MM.1S (cell line): ENCODE results near the gene SMAD3.

Experiments used
- EZH2 ChIP-seq: fragments of 300-600 bp; sonication (generic); optimal IDR thresholded peaks from 2 replicates; pipeline ENCODE3; 2017; ENCODE audit warnings: low read depth, mild to moderate bottlenecking, antibody characterized with exemption, low read length, mixed read lengths
- TF ChIP-seq, protein P1 (sequence below): fragments of 300-600 bp; sonication (generic); IDR thresholded peaks from 2 replicates; pipeline ENCODE4 v1.5.1; 2016; ENCODE audit warnings: antibody characterized with exemption, low read length, mixed read lengths

DNA sequence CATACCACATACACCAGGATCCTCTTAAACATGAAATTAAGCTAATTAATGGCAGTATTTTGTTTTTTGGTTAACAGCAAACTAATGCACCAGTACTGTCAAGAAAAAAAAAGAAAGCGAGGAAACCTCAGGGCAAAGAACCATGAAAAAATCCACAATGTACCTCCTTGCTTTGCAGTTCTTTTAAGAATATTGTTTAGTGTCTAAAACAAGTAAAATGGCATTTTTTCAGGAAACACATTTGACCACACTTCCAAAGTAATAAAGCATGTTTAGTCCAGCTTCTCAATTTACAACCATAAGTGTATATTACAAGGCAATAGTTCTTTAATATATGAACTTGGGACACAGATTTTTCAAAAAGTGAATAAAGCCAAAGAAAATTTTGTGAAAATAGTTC, 162.4 kb downstream of the SMAD3 start:
- TF ChIP-seq, protein P1, sequence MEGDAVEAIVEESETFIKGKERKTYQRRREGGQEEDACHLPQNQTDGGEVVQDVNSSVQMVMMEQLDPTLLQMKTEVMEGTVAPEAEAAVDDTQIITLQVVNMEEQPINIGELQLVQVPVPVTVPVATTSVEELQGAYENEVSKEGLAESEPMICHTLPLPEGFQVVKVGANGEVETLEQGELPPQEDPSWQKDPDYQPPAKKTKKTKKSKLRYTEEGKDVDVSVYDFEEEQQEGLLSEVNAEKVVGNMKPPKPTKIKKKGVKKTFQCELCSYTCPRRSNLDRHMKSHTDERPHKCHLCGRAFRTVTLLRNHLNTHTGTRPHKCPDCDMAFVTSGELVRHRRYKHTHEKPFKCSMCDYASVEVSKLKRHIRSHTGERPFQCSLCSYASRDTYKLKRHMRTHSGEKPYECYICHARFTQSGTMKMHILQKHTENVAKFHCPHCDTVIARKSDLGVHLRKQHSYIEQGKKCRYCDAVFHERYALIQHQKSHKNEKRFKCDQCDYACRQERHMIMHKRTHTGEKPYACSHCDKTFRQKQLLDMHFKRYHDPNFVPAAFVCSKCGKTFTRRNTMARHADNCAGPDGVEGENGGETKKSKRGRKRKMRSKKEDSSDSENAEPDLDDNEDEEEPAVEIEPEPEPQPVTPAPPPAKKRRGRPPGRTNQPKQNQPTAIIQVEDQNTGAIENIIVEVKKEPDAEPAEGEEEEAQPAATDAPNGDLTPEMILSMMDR: no peak
- no peak for TF ChIP-seq EZH2
